RWPE1 (cell line): Measurements from ENCODE around the gene CALML5.

Source experiments
- CTCF ChIA-PET: fragments of 350-600 bp; sonication (Branson Sonifier 250); formaldehyde crosslinking; extraction: SDS; loops from one replicate; lab custom pipeline; 2021; lab: Yijun Ruan, JAX
- POLR2A ChIA-PET: fragments of 400-600 bp; formaldehyde crosslinking; extraction: SDS; loops from one replicate; lab custom pipeline; 2020; ENCODE audit warnings: antibody characterized with exemption; ENCODE audit not compliant: low non-redundant PET; lab: Yijun Ruan, JAX
- DNase-seq: peaks from one replicate; pipeline ENCODE4 v3.0.0; 2012; ENCODE audit warnings: low spot score
- H3K27ac ChIP-seq: fragments of 450-650 bp; 2 replicates; pipeline ENCODE4 v1.5.1; 2017
- TF ChIP-seq, protein P1 (sequence below): fragments of 450-650 bp; conservative IDR thresholded peaks from 2 replicates; pipeline ENCODE4 v1.5.1; 2017; ENCODE audit warnings: low read depth, mild to moderate bottlenecking

CALML5 gene

DNA sequence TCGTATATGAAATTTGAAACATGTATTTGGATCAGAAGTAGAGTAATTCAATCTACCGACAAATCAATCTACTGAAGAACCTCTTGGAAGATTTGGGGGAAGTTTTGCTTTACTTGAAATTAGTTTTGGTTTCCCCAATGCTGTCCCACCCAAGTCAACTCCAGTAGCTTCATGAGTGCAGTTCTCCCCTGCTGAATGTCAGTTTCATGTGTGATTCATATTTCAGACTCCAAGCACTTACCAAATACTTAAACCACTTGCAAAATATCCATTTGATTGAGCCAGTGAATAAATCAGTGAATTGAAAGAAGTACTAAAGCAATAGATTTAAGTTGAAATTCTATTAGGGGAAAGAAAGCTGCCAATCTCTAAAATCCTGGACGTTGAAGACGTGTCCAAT is 9.3 kb downstream of the CALML5 start:
- TF ChIP-seq, protein P1, sequence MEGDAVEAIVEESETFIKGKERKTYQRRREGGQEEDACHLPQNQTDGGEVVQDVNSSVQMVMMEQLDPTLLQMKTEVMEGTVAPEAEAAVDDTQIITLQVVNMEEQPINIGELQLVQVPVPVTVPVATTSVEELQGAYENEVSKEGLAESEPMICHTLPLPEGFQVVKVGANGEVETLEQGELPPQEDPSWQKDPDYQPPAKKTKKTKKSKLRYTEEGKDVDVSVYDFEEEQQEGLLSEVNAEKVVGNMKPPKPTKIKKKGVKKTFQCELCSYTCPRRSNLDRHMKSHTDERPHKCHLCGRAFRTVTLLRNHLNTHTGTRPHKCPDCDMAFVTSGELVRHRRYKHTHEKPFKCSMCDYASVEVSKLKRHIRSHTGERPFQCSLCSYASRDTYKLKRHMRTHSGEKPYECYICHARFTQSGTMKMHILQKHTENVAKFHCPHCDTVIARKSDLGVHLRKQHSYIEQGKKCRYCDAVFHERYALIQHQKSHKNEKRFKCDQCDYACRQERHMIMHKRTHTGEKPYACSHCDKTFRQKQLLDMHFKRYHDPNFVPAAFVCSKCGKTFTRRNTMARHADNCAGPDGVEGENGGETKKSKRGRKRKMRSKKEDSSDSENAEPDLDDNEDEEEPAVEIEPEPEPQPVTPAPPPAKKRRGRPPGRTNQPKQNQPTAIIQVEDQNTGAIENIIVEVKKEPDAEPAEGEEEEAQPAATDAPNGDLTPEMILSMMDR: no peak
- no peak overlapping the region for H3K27ac ChIP-seq
- POLR2A ChIA-PET: no interaction called here
- CTCF ChIA-PET: interaction anchor here (1.4 kb wide), 1 partner anchor 133 kb away, joined by 4 read pairs; no protein-coding TSS in a partner anchor
- DNase-seq: no peak

DNA sequence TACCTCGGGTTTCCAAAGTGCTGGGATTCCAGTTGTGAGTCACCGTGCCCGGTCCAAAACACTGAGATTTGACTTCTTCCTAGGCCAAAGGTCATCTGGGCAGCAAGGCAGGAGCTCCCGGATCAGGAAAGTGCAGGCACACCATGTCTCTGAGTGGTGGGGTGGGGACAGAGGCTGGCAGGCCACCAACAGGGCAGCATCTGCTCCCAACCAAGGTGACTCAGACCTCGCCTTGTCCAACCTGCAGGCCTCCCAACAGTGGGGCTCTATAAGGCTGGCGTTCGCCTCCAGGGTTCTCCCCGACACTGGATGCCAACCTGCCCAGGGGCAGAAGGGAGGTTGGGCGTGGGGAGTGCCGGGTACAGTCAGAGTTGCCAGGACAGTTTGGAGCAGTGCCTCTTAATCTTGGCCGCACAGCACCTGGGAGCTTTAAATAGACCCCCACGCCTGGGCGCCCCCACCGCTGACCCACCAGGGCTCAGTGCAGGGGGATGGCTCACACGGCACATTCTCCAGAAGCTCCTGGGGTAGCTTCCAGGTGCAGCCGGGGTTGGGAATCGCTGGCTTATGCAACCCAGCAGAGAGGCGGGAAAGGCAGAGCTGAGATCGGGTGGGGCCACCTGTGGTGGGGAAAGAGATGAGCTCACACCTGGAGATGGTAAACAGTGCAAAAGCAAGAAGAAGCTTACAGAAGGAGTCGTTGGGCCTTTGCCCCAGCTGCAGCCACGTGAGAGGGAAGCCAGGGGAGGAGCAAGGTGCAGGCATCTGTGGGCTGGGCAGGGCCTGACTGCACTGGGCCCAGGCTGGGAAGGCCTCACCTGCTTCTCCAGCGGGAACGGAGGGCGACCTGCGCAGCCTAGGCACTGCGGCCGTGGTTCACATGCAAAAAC is 10.9 kb downstream of the CALML5 start:
- ChIA-PET POLR2A (interaction anchor here (1.0 to 1.1 kb wide), 2 partner anchors 37 to 42 kb away, joined by 3 to 4 read pairs; partner anchors contain the start of gene CALML3), CTCF (interaction anchor here (0.7 to 1.2 kb wide), 3 partner anchors 11 to 135 kb away, joined by 3 to 8 read pairs (median 3); partner anchors contain the start of genes CALML3 and CALML5)
- TF ChIP-seq, protein P1: no peak
- peak overlapping the region; percentile 96 for H3K27ac ChIP-seq
- peak; percentile 95 for DNase-seq

DNA sequence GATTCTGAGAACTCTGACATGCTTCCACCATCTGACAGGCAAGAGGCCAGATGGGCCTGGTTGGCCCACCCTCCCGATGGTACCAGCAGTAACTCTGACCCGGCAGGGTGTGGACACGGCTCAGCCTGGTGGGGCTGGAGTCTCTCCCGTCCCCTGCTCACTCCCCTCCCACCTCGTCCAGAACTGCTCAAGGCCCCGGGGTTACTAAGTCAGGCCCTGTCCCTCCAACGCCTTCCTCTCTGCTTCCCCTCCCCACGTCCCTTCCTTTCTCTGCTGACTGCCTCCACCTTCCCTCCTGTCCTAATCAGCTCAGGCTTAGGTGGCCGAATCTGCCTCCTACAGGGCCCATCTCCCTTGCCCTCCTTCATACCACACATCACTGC is 12.5 kb downstream of the CALML5 start:
- peak overlapping the region; percentile 96 for H3K27ac ChIP-seq
- POLR2A ChIA-PET: no interaction called here
- CTCF ChIA-PET: interaction anchor here (0.6 to 2.0 kb wide), 2 partner anchors 45 to 136 kb away, joined by 4 to 7 read pairs; no protein-coding TSS in a partner anchor
- DNase-seq: no peak
- TF ChIP-seq, protein P1: no peak

DNA sequence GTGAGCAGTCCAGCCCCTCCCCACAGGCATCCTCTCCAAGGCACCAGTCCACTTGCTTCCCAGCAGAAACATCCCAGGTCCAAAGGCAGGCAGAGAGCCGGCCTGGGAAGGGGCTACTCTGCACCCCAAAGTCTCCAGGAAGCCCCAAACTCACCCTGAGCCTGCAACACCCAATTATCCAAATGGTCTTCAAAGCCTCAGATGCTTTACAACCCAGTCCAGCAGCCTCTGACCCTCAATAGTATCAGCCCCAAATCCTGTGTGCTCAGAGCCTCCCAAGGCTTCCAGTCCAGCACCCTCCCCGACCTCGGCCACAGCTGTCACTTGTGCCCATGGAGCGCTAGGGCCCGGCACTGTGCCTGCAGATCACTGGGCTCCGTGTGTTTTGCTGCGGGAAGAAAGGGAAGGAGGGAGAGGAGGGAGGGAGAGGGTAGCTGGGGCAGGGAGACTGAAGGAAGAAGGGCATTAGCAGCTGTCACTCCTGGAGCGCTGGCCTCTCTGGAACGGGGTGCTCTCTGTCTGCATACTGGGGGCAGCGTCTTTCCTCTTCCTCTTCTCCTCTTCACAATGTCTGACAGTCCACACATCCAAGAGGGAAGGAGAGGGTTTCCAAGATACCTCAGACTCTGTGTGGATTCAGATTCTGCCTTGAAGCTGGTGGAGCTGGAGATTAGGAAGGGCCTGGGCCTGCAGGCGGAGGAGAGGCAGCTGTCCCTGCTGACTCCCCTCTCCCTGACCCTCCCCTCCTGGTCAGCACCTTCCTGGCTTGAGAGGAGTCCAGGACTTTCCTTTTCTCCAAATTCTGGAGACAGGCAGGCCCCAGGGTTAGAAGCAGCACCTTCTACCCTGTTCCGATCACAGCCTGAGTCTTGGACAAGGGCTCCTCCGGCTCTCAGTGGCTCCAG is 13.2 kb downstream of the CALML5 start:
- peak overlapping the region; percentile 96 for H3K27ac ChIP-seq
- DNase-seq: no peak
- TF ChIP-seq, protein P1: no peak
- ChIA-PET CTCF (interaction anchor here (2.0 kb wide), 1 partner anchor 137 kb away, joined by 7 read pairs; no protein-coding TSS in a partner anchor), POLR2A (no interaction called here)

DNA sequence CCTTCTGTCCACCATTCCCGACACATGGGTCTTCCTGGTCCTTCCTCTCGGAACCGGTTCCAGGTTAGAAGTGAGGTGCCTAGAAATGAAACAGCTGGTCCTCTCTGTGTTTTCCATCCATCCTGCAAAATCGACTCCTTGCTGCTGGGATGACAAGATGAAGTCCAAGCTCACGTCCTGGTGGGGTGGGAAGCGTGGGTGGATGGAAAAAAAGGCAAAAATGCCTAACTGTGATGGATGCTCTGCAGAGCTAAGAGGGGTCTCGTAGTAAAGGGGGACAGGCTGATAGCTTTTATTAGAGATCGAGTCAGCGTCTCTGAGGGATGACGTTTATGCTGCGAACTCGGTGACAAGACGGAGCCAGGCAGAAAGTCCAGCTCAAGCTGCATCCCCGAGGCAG is 14.1 kb downstream of the CALML5 start:
- TF ChIP-seq, protein P1: no peak
- peak overlapping the region; percentile 96 for H3K27ac ChIP-seq
- ChIA-PET POLR2A (no interaction called here), CTCF (interaction anchor here (0.6 to 2.0 kb wide), 2 partner anchors 138 to 232 kb away, joined by 3 to 7 read pairs; no protein-coding TSS in a partner anchor)
- DNase-seq: no peak

DNA sequence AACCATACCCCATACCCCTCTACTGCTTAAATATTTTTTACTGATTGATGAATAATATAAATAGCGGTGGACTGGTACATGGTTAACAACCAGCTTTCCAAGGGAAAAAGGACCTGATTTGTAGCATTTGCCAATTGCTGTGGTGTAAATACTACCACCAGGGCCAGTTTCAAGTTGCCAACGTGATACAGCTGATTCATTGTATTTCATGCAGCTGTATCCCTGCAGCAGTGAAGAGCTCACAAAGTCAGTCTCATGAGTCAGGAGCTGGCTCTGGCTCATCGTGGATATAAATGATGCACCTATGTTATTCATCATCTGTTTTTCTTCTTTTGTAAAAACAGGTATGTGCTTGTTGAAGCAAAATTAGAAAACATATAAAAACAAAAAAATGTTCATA is 15.2 kb downstream of the CALML5 start:
- ChIA-PET CTCF (no interaction called here), POLR2A (no interaction called here)
- TF ChIP-seq, protein P1: no peak
- H3K27ac ChIP-seq: no peak overlapping the region
- peak; percentile 80 for DNase-seq
